ENCODE results near the gene CACNA2D4. TPM values are rescaled to one million over a fixed set of nuclear protein-coding genes. Genes with fewer than 3 reads are reported as not detected.

Gene CACNA2D4
- total and polyA plus RNA-seq, 5 donors from 2014 or later = 2.9 to 10.4 (median 6.4) TPM

GRCh38 chr12:1758376-1758775 lies 160.1 kb downstream of the CACNA2D4 start:
- no peaks in the 10 kb centered on the region for H3K4me1 ChIP-seq (ENCODE audit: control insufficient read depth, insufficient read depth, low read length, poor library complexity, severe bottlenecking)
- H3K36me3 Mint-ChIP-seq = peaks cover 49% of the 10 kb centered on the region
- no peaks in the 10 kb centered on the region for H3K27me3 ChIP-seq (ENCODE audit: control insufficient read depth, insufficient read depth, low read length)
- DNase-seq = no peak
- no peak overlapping the region for H3K27ac Mint-ChIP-seq
- H3K36me3 ChIP-seq (ENCODE audit: control insufficient read depth, insufficient read depth, low read length) = peaks cover 34% of the 10 kb centered on the region
- H3K4me3 Mint-ChIP-seq = no peak overlapping the region
- H3K27ac ChIP-seq (ENCODE audit: insufficient read depth, low read length, poor library complexity, severe bottlenecking) = no peak overlapping the region
- H3K27me3 Mint-ChIP-seq = no peaks in the 10 kb centered on the region
- H3K4me1 Mint-ChIP-seq = peaks cover 0 to 19% (median 13%) of the 10 kb centered on the region in 4 donors
- no peak overlapping the region for H3K4me3 ChIP-seq (ENCODE audit: low read depth, low read length)
- H3K9me3 ChIP-seq (ENCODE audit: control insufficient read depth in 2 of 2, low read length in 2 of 2) = no peaks in the 10 kb centered on the region
- peaks cover 0 to 1% (median 0%) of the 10 kb centered on the region in 7 donors for H3K9me3 Mint-ChIP-seq
- ATAC-seq (ENCODE audit: low read depth in 2 of 2) = no peak

- H3K4me3 Mint-ChIP-seq = no peak overlapping the region
- H3K4me1 Mint-ChIP-seq = peaks cover 21 to 31% (median 22%) of the 10 kb centered on the region in 4 donors
- no peaks in the 10 kb centered on the region for H3K27me3 Mint-ChIP-seq
These were observed 168.2 kb downstream of the CACNA2D4 start for GRCh38 chr12:1750300-1750699.

GRCh38 chr12:1749019-1749418 lies 169.4 kb downstream of the CACNA2D4 start:
- ATAC-seq (ENCODE audit: low read depth in 2 of 2) (no peak), DNase-seq (no peak)
- H3K36me3 ChIP-seq (ENCODE audit: control insufficient read depth, insufficient read depth, low read length) = peaks cover under 1% of the 10 kb centered on the region
- Mint-ChIP-seq H3K4me3 (no peak overlapping the region), H3K36me3 (peaks cover 22% of the 10 kb centered on the region), H3K9me3 (peaks cover 0 to 18% (median 5%) of the 10 kb centered on the region in 7 donors), H3K27ac (no peak overlapping the region), H3K27me3 (no peaks in the 10 kb centered on the region), H3K4me1 (peaks cover 21 to 31% (median 22%) of the 10 kb centered on the region in 4 donors)
- H3K4me3 ChIP-seq (ENCODE audit: low read depth, low read length) = no peak overlapping the region
- no peaks in the 10 kb centered on the region for H3K4me1 ChIP-seq (ENCODE audit: control insufficient read depth, insufficient read depth, low read length, poor library complexity, severe bottlenecking)
- no peaks in the 10 kb centered on the region for H3K27me3 ChIP-seq (ENCODE audit: control insufficient read depth, insufficient read depth, low read length)
- no peak overlapping the region for H3K27ac ChIP-seq (ENCODE audit: insufficient read depth, low read length, poor library complexity, severe bottlenecking)
- H3K9me3 ChIP-seq (ENCODE audit: control insufficient read depth in 2 of 2, low read length in 2 of 2) = peaks cover 5 to 11% of the 10 kb centered on the region in 2 experiments

More at GRCh38 chr12:1750300-1750699, 168.2 kb downstream of the CACNA2D4 start:
- H3K4me1 ChIP-seq (ENCODE audit: control insufficient read depth, insufficient read depth, low read length, poor library complexity, severe bottlenecking) = no peaks in the 10 kb centered on the region
- Mint-ChIP-seq H3K36me3 (peaks cover 31% of the 10 kb centered on the region), H3K9me3 (peaks cover 0 to 18% (median 5%) of the 10 kb centered on the region in 7 donors), H3K27ac (no peak overlapping the region)
- no peaks in the 10 kb centered on the region for H3K27me3 ChIP-seq (ENCODE audit: control insufficient read depth, insufficient read depth, low read length)
- H3K36me3 ChIP-seq (ENCODE audit: control insufficient read depth, insufficient read depth, low read length) = peaks cover 11% of the 10 kb centered on the region
- DNase-seq (no peak), ATAC-seq (ENCODE audit: low read depth in 2 of 2) (no peak)
- H3K9me3 ChIP-seq (ENCODE audit: control insufficient read depth in 2 of 2, low read length in 2 of 2) = peaks cover 5 to 11% of the 10 kb centered on the region in 2 experiments
- no peak overlapping the region for H3K4me3 ChIP-seq (ENCODE audit: low read depth, low read length)
- H3K27ac ChIP-seq (ENCODE audit: insufficient read depth, low read length, poor library complexity, severe bottlenecking) = no peak overlapping the region

- Histone ChIP-seq H3K27me3 (ENCODE audit: control insufficient read depth, insufficient read depth, low read length) (no peaks in the 10 kb centered on the region), H3K4me1 (ENCODE audit: control insufficient read depth, insufficient read depth, low read length, poor library complexity, severe bottlenecking) (no peaks in the 10 kb centered on the region), H3K36me3 (ENCODE audit: control insufficient read depth, insufficient read depth, low read length) (no peaks in the 10 kb centered on the region), H3K27ac (ENCODE audit: insufficient read depth, low read length, poor library complexity, severe bottlenecking) (no peak overlapping the region), H3K9me3 (ENCODE audit: control insufficient read depth in 2 of 2, low read length in 2 of 2) (peaks cover 5 to 11% of the 10 kb centered on the region in 2 experiments), H3K4me3 (ENCODE audit: low read depth, low read length) (no peak overlapping the region)
- ATAC-seq (ENCODE audit: low read depth in 2 of 2) = no peak
- Mint-ChIP-seq H3K36me3 (peaks cover 22% of the 10 kb centered on the region), H3K4me1 (peaks cover 14 to 31% (median 20%) of the 10 kb centered on the region in 4 donors), H3K9me3 (peaks cover 0 to 18% (median 5%) of the 10 kb centered on the region in 7 donors), H3K4me3 (no peak overlapping the region), H3K27me3 (no peaks in the 10 kb centered on the region), H3K27ac (no peak overlapping the region)
- DNase-seq = no peak
These were observed 170.8 kb downstream of the CACNA2D4 start for GRCh38 chr12:1747609-1748008.

GRCh38 chr12:1744932-1745331 lies 173.5 kb downstream of the CACNA2D4 start:
- peaks cover 20 to 48% (median 31%) of the 10 kb centered on the region in 4 donors for H3K4me1 Mint-ChIP-seq
- no peak overlapping the region for H3K4me3 Mint-ChIP-seq
- H3K4me3 ChIP-seq (ENCODE audit: low read depth, low read length) = no peak overlapping the region
- peaks cover 9% of the 10 kb centered on the region for H3K4me1 ChIP-seq (ENCODE audit: control insufficient read depth, insufficient read depth, low read length, poor library complexity, severe bottlenecking)
- no peak overlapping the region for H3K27ac Mint-ChIP-seq
- DNase-seq = no peak
- H3K27me3 ChIP-seq (ENCODE audit: control insufficient read depth, insufficient read depth, low read length) = no peaks in the 10 kb centered on the region
- H3K36me3 ChIP-seq (ENCODE audit: control insufficient read depth, insufficient read depth, low read length) = no peaks in the 10 kb centered on the region
- H3K9me3 ChIP-seq (ENCODE audit: control insufficient read depth in 2 of 2, low read length in 2 of 2) = peaks cover 5 to 11% of the 10 kb centered on the region in 2 experiments
- H3K27me3 Mint-ChIP-seq = no peaks in the 10 kb centered on the region
- peaks cover 22% of the 10 kb centered on the region for H3K36me3 Mint-ChIP-seq
- peaks cover 0 to 18% (median 5%) of the 10 kb centered on the region in 7 donors for H3K9me3 Mint-ChIP-seq
- no peak for ATAC-seq (ENCODE audit: low read depth in 2 of 2)
- no peak overlapping the region for H3K27ac ChIP-seq (ENCODE audit: insufficient read depth, low read length, poor library complexity, severe bottlenecking)

Other genes with a start within 250 kb of the CACNA2D4 start
- 26.3 TPM for gene ADIPOR2, start 227.6 kb downstream of the CACNA2D4 start, total RNA-seq
- gene ADIPOR2, start 227.6 kb downstream of the CACNA2D4 start, polyA plus RNA-seq = 1 to 10 TPM; 1.8 to 3.3 (median 2.5) TPM
- gene LRTM2, start 98.1 kb downstream of the CACNA2D4 start, total RNA-seq = not detected
- not detected for gene LRTM2, start 98.1 kb downstream of the CACNA2D4 start, polyA plus RNA-seq
- 23.9 TPM for gene DCP1B, start 85.8 kb upstream of the CACNA2D4 start, total RNA-seq
- 10 to 100 TPM; 29.0 to 56.8 (median 39.2) TPM for gene DCP1B, start 85.8 kb upstream of the CACNA2D4 start, polyA plus RNA-seq
- gene CACNA1C, start 134.3 kb upstream of the CACNA2D4 start, total RNA-seq = 0.07 TPM
- gene CACNA1C, start 134.3 kb upstream of the CACNA2D4 start, polyA plus RNA-seq = under 1 TPM; 0.02 to 0.14 (median 0.11) TPM